NCI-H1694 treated with DMSO at 0.1 percent for 48 hours (cell line): ENCODE measurements around the gene MT1B.

ENCODE experiments used
- DNase-seq: peaks from one replicate; lab custom pipeline; 2025; lab: John Stamatoyannopoulos, UW

Gene MT1B

DNA sequence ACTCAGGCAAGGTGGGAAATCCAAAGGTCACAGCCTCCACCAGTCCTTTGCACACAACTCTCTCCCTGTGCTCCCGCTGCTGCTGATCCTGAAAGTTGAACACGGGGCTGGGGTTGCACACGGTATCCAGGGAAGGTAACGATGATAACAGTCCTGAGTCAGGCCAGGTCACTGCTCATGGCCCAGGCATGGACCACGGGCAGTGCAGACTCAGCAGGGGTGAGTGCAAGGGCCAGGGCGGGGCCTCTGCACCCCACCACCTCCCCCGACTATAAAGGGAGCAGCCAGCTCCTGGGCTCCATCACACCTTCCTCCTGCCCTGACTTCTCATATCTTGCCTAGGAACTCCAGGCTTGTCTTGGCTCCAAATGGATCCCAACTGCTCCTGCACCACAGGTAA is at the start of gene MT1B:
Gene MT1B (plus strand): TSS at position 301 of the 400 bp plus-strand sequence. CDS start 68 bp downstream, at position 369.
- DNase-seq = no peak

GRCh38 chr16:56603589-56603988 is 48.1 kb upstream of the MT1B start:
- DNase-seq = no peak

DNA sequence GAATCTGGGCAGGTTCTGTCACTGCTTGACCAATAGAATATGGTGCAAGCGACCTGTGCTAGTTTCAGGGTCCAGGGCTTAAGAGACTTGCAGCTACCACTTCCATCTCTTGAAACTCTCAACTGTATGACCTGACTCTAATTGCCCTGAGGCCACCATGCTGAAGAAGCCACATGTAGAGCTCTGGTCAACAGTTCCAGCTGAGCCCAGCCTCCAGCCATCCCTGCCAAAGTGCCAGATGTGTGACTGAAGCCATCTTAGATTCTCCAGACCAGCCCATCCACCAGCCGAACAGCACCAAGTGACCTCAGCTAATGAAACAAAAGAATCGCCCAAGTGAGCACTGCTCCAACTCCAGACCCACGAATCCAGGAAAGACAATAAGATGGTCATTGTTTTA is 46.7 kb upstream of the MT1B start:
- no peak for DNase-seq

- DNase-seq = no peak
Observed at GRCh38 chr16:56605475-56605874, 46.2 kb upstream of the MT1B start.

DNA sequence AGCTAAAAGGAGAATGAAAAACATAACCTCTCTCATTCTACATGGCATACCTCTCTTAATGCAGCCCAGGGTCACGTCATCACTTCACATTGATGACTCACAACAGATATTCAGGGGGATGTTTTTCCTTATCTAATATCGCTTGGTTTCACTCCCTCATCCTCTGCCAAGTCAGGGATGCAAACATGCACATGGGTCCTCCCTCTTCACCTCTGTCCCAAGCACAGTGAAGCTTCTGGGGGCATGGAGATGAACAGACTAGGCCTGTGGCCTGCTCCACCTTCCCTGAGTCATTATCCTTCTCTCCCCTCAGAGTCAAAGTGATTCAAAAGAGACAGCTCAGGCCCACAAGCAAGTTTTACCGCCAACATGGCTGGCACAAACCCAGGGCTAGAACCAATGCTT is 45.6 kb upstream of the MT1B start:
- DNase-seq = no peak

DNA sequence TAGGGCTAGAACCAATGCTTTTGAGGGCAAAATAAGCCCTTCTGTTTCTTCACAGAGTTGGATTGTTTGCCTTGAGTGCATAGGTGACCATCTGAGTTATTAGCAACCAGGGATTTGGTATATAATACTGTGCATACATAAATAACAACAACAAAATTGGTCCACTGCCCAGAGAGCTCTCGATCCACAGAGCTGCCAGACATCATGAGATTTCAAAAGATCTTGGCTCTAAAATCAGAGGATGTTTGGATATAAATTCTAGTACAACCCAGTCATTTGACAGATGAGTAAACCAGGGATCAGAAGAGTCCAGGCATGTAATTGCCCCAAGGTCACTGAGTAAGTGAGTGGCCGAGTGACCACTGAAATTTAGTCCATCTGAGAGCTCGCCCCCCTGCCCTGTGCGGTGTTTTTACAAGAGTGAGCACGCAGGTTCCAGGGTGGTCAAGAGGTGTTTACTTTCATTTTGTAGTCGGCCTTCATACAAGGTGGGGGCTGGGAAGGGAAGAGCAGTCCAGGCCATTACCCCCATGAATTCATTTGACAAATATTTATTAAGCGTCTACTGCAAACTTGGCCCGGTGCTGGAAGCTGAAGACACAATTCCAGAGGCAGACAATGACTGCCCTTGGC is 45.1 kb upstream of the MT1B start:
- DNase-seq = no peak

DNA sequence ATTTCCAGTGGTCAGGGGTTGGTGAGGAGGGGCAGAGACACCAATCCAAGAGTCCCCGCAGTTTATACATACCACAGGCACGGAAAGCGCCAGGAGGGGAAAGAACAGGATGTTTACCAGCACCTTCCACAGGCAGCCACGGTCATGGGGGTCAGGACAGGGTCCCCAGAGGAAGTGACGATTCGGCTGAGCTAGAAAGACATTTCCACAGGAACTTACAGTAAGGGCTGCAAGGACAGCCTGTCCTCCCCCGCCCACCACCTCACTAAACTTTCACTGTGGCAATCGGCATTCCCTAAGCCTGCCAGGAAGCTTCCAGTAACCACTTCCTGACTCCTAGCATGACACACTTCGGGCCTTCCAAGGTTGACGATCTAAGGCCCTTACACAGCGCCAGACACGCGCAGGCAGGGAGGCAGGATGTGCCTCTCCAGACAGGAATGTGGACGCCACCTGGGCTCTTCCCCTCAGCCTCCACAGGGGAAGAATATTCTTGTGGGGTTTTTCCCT is 44.5 kb upstream of the MT1B start:
- no peak for DNase-seq

DNA sequence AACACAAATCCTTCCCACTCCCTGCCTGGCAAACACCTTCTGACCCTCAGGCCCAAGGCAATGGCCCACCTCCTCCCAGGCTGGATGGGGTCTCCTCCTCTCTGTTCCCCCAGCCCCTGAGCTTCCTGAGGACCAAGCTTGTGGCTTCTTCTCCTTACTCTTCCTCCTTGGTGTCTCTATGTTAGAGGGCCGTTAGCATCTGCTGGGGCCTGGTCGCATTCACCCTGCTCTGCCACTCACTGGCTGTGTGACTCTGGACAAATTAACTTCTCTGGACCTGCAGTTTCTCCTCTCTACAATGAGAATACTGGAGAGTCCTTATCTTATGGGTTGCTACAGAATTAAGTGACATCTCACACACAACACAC is 44.0 kb upstream of the MT1B start:
- no peak for DNase-seq

DNA sequence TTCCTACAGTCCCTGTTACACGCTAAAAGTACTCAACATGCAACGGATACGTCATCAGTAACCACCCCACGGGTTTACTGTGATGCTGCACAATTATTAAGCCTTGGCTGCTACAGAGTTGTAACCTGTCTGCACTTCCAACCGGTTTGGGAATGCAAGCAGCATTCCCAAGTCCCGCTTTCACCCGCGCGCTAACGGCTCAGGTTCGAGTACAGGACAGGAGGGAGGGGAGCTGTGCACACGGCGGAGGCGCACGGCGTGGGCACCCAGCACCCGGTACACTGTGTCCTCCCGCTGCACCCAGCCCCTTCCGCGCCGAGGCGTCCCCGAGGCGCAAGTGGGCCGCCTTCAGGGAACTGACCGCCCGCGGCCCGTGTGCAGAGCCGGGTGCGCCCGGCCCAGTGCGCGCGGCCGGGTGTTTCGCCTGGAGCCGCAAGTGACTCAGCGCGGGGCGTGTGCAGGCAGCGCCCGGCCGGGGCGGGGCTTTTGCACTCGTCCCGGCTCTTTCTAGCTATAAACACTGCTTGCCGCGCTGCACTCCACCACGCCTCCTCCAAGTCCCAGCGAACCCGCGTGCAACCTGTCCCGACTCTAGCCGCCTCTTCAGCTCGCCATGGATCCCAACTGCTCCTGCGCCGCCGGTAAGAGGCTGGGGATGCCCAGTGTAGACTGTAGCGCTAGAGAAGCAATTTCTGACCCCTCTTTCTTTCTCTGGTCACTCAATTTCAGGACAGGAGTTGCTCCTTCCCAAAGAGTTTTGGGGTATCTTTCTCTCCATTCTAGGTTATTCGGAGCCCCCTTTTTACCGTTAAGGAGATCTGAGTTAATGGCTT is 43.4 kb upstream of the MT1B start, which contains the start of gene MT2A:
Gene MT2A (plus strand): TSS at position 542 of the 833 bp plus-strand sequence. CDS start 72 bp downstream, at position 614.
- DNase-seq = peak; percentile 80

DNA sequence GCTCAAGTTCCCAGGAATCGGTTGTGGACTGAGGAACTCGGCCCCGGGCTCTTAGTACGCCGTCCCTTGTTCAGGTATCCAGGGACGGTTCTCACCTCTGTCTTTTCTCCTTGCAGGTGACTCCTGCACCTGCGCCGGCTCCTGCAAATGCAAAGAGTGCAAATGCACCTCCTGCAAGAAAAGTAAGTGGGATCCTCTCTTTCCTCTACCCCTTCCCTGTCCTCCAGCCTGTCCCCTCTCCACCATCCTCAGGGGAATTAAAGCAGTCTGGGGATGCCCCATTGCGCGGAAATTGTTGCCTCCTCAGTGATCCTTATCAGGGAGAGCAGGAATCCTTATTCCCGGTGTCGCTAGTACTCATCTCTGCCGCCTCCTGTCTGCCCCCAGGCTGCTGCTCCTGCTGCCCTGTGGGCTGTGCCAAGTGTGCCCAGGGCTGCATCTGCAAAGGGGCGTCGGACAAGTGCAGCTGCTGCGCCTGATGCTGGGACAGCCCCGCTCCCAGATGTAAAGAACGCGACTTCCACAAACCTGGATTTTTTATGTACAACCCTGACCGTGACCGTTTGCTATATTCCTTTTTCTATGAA is 42.7 kb upstream of the MT1B start:
- no peak for DNase-seq

DNA sequence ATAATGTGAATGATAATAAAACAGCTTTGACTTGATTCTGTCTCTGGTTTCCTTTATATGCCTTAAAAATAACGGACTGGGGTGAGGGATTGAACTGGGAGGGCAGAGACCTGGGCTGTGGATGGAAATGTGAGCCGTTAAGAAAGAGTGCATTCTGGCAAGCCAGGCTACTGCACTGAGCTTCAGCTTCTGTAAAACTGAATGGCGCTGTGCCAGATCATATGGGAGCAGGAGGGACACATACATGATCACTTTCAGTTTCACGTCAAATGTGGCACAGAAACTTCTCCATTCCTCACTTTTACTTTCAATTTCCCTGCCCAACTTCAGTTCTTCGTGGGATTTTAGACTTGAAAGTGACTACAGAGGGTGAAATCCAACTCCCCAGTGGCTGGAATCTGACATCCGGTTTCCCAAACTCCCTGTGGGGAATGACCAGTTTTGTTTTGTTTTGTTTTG is 42.2 kb upstream of the MT1B start:
- DNase-seq = peak; percentile 38

GRCh38 chr16:56610017-56610608 is 41.6 kb upstream of the MT1B start:
- DNase-seq = no peak

- no peak for DNase-seq
Observed at GRCh38 chr16:56610609-56611111, 41.0 kb upstream of the MT1B start.

DNA sequence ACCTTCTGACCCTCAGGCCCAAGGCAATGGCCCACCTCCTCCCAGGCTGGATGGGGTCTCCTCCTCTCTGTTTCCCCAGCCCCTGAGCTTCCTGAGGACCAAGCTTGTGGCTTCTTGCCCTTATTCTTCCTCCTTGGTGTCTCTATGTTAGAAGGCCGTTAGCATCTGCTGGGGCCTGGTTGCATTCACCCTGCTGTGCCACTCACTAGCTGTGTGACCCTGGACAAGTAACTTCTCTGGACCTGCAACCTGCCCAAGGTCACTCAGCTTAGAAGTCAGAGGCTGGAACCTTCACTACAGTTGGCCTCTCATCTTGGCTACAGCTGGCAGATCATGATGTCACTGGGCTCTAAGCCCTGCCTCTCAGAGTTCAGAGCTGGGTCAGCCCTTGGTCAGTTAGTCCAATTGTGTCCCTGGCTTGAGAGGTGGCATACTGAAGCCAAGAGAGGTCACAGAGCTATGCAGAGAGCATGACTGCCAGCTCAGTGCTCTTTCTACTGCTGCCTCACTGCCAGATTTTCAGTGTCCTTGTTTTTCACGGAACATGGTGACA is 40.3 kb upstream of the MT1B start:
- DNase-seq = no peak

DNA sequence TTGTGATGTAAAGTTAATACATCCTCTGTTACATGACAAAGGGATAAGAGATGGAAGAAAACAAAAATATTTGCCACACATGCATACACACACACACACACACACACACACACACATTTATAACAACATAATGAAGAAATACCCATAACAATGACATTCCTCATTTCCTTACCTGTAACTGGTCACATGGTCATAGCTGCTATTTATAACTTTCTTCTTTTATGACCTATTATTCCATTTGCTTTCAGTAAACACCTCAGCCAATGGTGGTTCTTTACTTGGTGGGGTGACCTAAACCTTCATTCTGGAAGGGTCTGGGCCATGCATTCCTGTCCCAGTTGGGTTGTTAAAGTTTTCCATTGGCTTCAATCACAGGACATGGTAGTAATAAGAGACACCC is 38.0 kb upstream of the MT1B start:
- no peak for DNase-seq

DNA sequence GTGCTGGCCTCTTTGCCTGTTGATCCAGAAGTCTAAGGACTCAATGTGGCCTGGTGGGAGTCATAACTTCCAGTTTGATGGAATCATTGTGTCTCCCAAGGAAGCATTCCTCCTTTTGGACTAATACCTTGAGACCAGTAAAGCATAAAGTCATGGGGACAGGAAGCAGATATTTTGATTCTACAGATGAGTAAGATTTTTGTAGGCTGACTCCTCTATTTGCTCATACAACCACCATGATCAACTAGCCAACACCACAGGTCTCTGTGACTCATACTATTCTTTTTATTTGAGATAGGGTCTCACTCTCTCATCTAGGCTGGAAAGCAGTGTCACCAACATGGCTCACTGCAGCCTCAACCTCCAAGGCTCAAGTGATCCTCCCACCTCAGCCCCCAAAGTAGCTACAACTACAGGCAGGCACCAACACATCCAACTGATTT is 37.1 kb upstream of the MT1B start:
- no peak for DNase-seq

DNA sequence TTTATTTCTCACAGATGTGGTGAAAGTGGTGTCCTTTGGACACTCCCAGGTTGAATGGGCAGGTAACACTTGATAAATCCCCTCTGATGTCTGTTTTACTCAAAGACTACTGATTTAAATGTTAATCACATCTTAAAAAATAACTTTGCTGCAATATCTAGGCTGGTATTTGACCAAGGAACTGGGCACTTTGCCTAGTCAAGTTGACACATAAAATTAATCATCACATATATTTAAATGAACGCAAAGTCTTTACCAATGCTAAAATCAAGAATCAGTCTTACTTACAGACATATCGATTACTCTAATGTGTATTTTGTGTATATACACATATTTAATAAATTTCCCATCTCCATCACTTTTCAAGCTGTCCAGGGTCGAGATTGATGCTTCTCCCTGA is 36.3 kb upstream of the MT1B start:
- no peak for DNase-seq

- DNase-seq = no peak
Observed at GRCh38 chr16:56616608-56617211, 35.0 kb upstream of the MT1B start.

DNA sequence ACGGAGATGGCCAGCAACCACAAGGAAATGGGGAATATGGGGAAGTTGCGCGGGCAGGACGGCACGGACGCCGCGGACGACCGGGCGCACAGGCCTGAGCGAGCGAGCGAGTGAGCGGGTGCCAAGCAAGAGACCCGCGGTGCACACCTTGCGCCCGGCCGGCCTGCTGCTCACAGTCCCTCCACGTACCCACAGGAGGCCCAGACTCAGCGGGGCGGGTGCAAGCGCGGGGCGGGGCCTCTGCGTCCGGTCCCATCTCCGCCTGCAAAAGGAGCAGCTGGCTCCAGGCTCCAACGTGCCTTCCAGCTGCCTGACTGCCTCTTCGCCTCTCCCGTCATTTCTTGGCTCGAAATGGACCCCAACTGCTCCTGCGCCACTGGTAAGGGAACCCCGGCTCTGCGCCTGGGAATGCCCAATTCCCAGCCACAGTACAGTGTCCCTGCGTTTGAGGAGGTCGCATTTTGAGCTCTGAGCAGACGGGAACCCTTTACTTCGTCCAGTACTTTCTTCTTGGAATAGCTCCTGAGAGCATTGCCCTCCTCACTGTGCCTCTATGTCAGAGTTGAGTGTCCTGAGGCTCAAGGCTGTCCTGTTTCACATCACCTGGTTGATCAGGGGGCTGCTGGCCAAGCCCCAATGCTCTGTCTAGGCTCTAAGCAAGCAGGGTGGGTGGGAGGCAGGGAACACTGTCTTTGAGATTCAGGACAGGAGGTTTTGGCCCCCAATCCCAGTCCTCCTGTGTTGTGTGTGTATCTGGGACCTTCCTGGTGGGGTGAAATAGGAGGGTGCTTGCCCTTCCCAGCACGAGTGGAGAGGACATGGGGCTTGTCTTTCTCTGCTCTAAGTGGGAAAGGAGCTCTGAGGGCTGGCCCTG is 34.2 kb upstream of the MT1B start:
- DNase-seq = no peak

DNA sequence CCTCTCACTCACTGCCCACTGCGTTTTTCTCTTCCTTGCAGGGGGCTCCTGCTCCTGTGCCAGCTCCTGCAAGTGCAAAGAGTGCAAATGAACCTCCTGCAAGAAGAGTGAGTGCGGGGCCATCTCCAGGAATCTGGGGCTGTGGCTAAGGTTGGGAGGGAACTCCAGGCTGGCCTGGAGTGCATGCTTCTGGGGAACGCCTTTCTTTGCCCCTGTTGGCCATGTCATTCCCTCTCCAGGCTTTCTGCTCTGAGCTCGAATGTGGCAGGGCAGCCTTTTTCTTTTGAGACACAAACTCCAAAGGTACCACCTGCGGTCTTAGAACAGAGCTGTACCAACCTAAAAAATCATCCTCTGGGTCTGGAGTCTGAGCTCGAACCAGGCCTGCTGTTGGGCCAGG is 33.5 kb upstream of the MT1B start:
- no peak for DNase-seq
